ENCODE results near the gene EXOC3L2. TPM values are rescaled to one million over a fixed set of nuclear protein-coding genes. Genes with fewer than 3 reads are reported as not detected.

EXOC3L2 gene
- total RNA-seq, 1 donor from 2014 or later: 6.1 TPM

GRCh38 chr19:45258862-45259261 is 13.7 kb upstream of the EXOC3L2 start:
- Histone ChIP-seq H3K4me1 (peaks cover 19% of the 10 kb centered on the region), H3K36me3 (no peaks in the 10 kb centered on the region), H3K9me3 (no peaks in the 10 kb centered on the region), H3K27ac (no peak overlapping the region), H3K27me3 (no peaks in the 10 kb centered on the region), H3K4me3 (no peak overlapping the region)
- DNase-seq (ENCODE audit: extremely low spot score in 2 of 2): no peak
- intact Hi-C loops (cut with DNase I): no loop called here
- TF ChIP-seq POLR2A (IDR thresholded peaks at IDR 0.05) (no peak), POLR2AphosphoS5 (IDR thresholded peaks at IDR 0.05; ENCODE audit: insufficient read depth in 1 of 2, low read depth in 1 of 2) (no peak)
- TF ChIP-seq, protein P1, sequence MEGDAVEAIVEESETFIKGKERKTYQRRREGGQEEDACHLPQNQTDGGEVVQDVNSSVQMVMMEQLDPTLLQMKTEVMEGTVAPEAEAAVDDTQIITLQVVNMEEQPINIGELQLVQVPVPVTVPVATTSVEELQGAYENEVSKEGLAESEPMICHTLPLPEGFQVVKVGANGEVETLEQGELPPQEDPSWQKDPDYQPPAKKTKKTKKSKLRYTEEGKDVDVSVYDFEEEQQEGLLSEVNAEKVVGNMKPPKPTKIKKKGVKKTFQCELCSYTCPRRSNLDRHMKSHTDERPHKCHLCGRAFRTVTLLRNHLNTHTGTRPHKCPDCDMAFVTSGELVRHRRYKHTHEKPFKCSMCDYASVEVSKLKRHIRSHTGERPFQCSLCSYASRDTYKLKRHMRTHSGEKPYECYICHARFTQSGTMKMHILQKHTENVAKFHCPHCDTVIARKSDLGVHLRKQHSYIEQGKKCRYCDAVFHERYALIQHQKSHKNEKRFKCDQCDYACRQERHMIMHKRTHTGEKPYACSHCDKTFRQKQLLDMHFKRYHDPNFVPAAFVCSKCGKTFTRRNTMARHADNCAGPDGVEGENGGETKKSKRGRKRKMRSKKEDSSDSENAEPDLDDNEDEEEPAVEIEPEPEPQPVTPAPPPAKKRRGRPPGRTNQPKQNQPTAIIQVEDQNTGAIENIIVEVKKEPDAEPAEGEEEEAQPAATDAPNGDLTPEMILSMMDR (IDR thresholded peaks at IDR 0.05): no peak

DNA sequence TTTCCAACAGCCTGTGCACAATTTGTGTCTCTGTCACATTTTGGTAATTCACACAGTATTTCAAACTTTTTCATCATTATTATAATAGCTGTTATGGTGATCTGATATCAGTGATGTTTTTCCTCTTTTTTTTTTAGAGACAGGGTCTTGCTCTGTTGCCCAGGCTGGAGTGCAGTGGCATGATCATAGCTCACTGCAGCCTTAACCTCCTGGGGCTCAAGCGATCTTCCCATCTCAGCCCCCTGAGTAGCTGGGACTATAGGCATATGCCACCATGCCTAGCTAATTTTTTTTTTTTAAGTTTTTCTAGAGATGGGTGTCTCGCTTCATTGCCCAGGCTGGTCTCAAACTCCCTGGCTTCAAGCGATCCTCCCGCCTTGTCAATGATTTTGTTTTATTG is 11.6 kb upstream of the EXOC3L2 start:
- Histone ChIP-seq H3K36me3 (no peaks in the 10 kb centered on the region), H3K9me3 (no peaks in the 10 kb centered on the region), H3K4me3 (no peak overlapping the region), H3K4me1 (peaks cover 39% of the 10 kb centered on the region), H3K27ac (no peak overlapping the region), H3K27me3 (no peaks in the 10 kb centered on the region)
- TF ChIP-seq POLR2A (IDR thresholded peaks at IDR 0.05): no peak
- TF ChIP-seq POLR2AphosphoS5 (IDR thresholded peaks at IDR 0.05; ENCODE audit: insufficient read depth in 1 of 2, low read depth in 1 of 2): no peak
- TF ChIP-seq, protein P1 (IDR thresholded peaks at IDR 0.05): no peak
- DNase-seq (ENCODE audit: extremely low spot score in 2 of 2): no peak
- intact Hi-C loops (cut with DNase I): no loop called here

- Histone ChIP-seq H3K27me3 (no peaks in the 10 kb centered on the region), H3K9me3 (no peaks in the 10 kb centered on the region), H3K4me1 (peaks cover 42% of the 10 kb centered on the region), H3K4me3 (no peak overlapping the region), H3K27ac (no peak overlapping the region), H3K36me3 (no peaks in the 10 kb centered on the region)
- DNase-seq (ENCODE audit: extremely low spot score in 2 of 2): no peak
- TF ChIP-seq POLR2AphosphoS5 (IDR thresholded peaks at IDR 0.05; ENCODE audit: insufficient read depth in 1 of 2, low read depth in 1 of 2) (no peak), POLR2A (IDR thresholded peaks at IDR 0.05) (no peak)
- TF ChIP-seq, protein P1 (IDR thresholded peaks at IDR 0.05): no peak
- intact Hi-C loops (cut with DNase I): no loop called here
These were observed 10.5 kb upstream of the EXOC3L2 start for GRCh38 chr19:45255611-45256157.

DNA sequence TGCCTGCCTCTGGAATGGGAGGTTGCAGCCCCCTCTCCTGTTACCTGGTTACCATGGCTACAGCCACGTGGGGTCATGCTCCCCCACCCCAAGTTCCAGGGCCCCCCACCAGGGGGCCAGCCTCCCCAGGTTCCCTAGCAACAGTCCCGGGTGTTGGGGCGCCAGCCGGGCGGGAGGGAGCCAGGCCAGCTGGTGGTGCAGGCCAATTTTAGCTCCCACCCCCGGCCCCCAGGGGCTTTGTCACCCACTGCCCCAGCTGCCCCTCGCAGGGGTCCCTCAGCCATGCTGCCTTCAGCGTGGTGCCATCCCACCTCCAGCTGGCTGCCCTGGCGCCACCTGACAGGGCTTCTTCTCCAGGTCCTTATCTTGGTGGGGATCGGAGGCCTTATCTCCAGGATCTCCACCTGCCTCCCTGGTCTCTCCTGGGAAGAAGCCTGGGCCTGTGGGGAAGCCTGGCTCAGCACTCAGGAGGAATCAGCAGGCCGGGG is 8.9 kb upstream of the EXOC3L2 start:
- H3K9me3 ChIP-seq: no peaks in the 10 kb centered on the region
- H3K4me3 ChIP-seq: peak overlapping the region in 1 of 2 donors; percentile 10
- H3K4me1 ChIP-seq: peaks cover 51% of the 10 kb centered on the region
- TF ChIP-seq POLR2A (IDR thresholded peaks at IDR 0.05) (no peak), POLR2AphosphoS5 (IDR thresholded peaks at IDR 0.05; ENCODE audit: insufficient read depth in 1 of 2, low read depth in 1 of 2) (no peak)
- TF ChIP-seq, protein P1 (IDR thresholded peaks at IDR 0.05): no peak
- DNase-seq (ENCODE audit: extremely low spot score in 2 of 2): no peak
- no peaks in the 10 kb centered on the region for H3K27me3 ChIP-seq
- no peaks in the 10 kb centered on the region for H3K36me3 ChIP-seq
- no peak overlapping the region for H3K27ac ChIP-seq
- intact Hi-C loops (cut with DNase I): no loop called here

DNA sequence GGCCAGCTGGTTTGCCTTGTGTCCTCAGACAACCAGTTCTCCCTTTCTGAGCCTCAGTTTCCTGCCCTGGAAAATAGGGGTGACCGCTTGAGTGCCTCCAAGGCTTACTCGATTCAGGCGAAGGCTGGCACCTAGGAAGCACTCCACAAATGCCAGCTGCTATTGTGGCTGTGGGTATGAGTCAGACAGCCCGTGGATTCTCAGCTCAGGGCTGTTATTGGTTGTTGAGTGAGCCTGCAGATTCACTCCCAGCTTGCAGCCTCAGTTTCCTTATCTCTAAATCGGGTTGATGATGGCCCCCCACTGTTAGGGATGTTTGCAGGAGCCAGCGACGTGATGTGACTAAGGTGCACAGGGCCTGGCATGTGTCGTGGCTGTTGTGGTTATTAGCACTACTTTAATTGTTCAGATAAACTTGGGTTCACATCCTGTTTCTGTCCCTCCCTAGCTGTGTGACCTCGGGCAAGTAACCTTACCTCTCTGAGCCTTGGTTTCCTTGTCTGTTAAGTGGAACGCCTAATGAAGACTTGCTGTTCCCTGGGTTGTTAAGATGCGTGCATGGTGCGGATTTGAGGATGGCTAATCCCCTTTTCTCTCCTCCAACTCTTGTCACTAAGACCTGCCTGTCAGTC is 8.3 kb upstream of the EXOC3L2 start:
- DNase-seq (ENCODE audit: extremely low spot score in 2 of 2): no peak
- Histone ChIP-seq H3K27me3 (no peaks in the 10 kb centered on the region), H3K36me3 (no peaks in the 10 kb centered on the region), H3K4me3 (peak overlapping the region in 1 of 2 donors; percentile 16), H3K27ac (no peak overlapping the region), H3K4me1 (peaks cover 57% of the 10 kb centered on the region), H3K9me3 (no peaks in the 10 kb centered on the region)
- TF ChIP-seq, protein P1 (IDR thresholded peaks at IDR 0.05): no peak
- TF ChIP-seq POLR2A (IDR thresholded peaks at IDR 0.05) (no peak), POLR2AphosphoS5 (IDR thresholded peaks at IDR 0.05; ENCODE audit: insufficient read depth in 1 of 2, low read depth in 1 of 2) (no peak)
- intact Hi-C loops (cut with DNase I): no loop called here
